HepG2 (cell line): ENCODE measurements around the gene TCF7L2. TPM values are rescaled to one million over a fixed set of nuclear protein-coding genes. Genes with fewer than 3 reads are reported as not detected.

ENCODE experiments used
- ATAC-seq: fragments of 200-7000 bp; cut with Tn5 transposase; 3 replicates; pipeline ENCODE4 v1.9.1; 2020; ENCODE audit warnings: mild to moderate bottlenecking, moderate library complexity
- BruUV-seq: library from RNA; stranded (reverse); fragments of 400-500 nt; replicated peaks from 2 replicates; lab custom pipeline; 2021; lab: Mats Ljungman, UMichigan
- CTCF ChIA-PET: fragments of 300-600 bp; formaldehyde crosslinking; extraction: SDS; loops from one replicate; lab custom pipeline; 2021; ENCODE audit warnings: low total read pairs, inconsistent platforms, low intra/inter-chr PET ratio; lab: Yijun Ruan, JAX
- POLR2A ChIA-PET: fragments of 350-600 bp; sonication (Branson Sonifier 250); formaldehyde crosslinking; loops from one replicate; lab custom pipeline; 2020; ENCODE audit warnings: antibody characterized with exemption, inconsistent platforms; lab: Yijun Ruan, JAX
- DNase-seq: peaks from one replicate; pipeline ENCODE4 v3.0.0-alpha.2; 2015; ENCODE audit warnings: low spot score
- FAIRE-seq: peaks from 3 replicates; lab custom pipeline; 2011; peaks lifted over from hg19 to GRCh38; lab: Jason Lieb, UNC
- H2AFZ ChIP-seq: one replicate; pipeline ENCODE4 v1.6.1; 2011; ENCODE audit warnings: low read length, inconsistent platforms
- H3K27ac ChIP-seq: fragments of 300-600 bp; 3 replicates; pipeline ENCODE4 v1.8.0; 2011; ENCODE audit warnings: mixed run types, mild to moderate bottlenecking, mixed read lengths, low read length, inconsistent platforms; ENCODE audit not compliant: insufficient read depth; ENCODE audit errors: extremely low read length
- H3K27me3 ChIP-seq, 2 experiments: fragments of 200-600 bp in 1 of 2; 2 replicates in 1 of 2; 3 replicates in 1 of 2; pipeline versions ENCODE4 v1.6.0 to v1.8.0; 2011; ENCODE audit warnings: low read length in 2 of 2, mild to moderate bottlenecking in 2 of 2, moderate library complexity in 2 of 2, inconsistent platforms in 1 of 2; ENCODE audit not compliant: insufficient read depth in 2 of 2, control insufficient read depth in 1 of 2
- H3K36me3 ChIP-seq, 2 experiments: fragments of 200-600 bp in 1 of 2; replicated peaks in 1 of 2; 2 replicates in 1 of 2; 3 replicates in 1 of 2; pipeline versions ENCODE4 v1.5.1 to v1.8.0; 2011; ENCODE audit warnings: low read length in 2 of 2, inconsistent platforms in 1 of 2; ENCODE audit not compliant: insufficient read depth in 2 of 2, control insufficient read depth in 1 of 2
- H3K4me1 ChIP-seq: 2 replicates; pipeline ENCODE4 v1.5.1; 2012; ENCODE audit warnings: low read length, inconsistent platforms; ENCODE audit not compliant: insufficient read depth
- H3K4me2 ChIP-seq: 2 replicates; pipeline ENCODE4 v1.6.0; 2011; ENCODE audit warnings: low read depth, low read length, inconsistent platforms
- H3K4me3 ChIP-seq, 3 experiments: fragments of 200-600 bp in 1 of 3; sonication (generic), shearing (Covaris generic) in 1 of 3; replicated peaks in 1 of 3; 2 replicates each; pipeline ENCODE4 v1.5.1; 2011 to 2016; ENCODE audit warnings: low read length in 3 of 3, inconsistent platforms in 2 of 3, low read depth in 2 of 3, mild to moderate bottlenecking in 2 of 3, control low read depth in 1 of 3, mixed read lengths in 1 of 3; ENCODE audit not compliant: insufficient read depth in 1 of 3
- H3K79me2 ChIP-seq: one replicate; pipeline ENCODE4 v1.6.1; 2011; ENCODE audit warnings: low read length, inconsistent platforms; ENCODE audit not compliant: insufficient read depth
- H3K9ac ChIP-seq: 2 replicates; pipeline ENCODE4 v1.6.0; 2011; ENCODE audit warnings: mild to moderate bottlenecking, low read depth, low read length, inconsistent platforms; ENCODE audit not compliant: insufficient read depth
- H3K9me3 ChIP-seq: 2 replicates; pipeline ENCODE4 v1.5.1; 2012; ENCODE audit warnings: mild to moderate bottlenecking, low read length
- H4K20me1 ChIP-seq: 2 replicates; pipeline ENCODE4 v1.6.0; 2011; ENCODE audit warnings: inconsistent platforms, mild to moderate bottlenecking, low read length, moderate library complexity; ENCODE audit not compliant: insufficient read depth
- HOMEZ ChIP-seq: IDR thresholded peaks from 2 replicates; pipeline ENCODE4 v1.6.1; 2016; ENCODE audit warnings: low read depth
- NR2F1 ChIP-seq, 2 experiments: fragments of 450-650 bp in 1 of 2; formaldehyde crosslinking in 1 of 2; IDR thresholded peaks; 2 replicates each; pipeline versions ENCODE4 v1.5.0 to v1.6.1; 2016 to 2020; ENCODE audit warnings: mild to moderate bottlenecking in 1 of 2, missing compliant biosample characterization in 1 of 2, missing genetic modification reagents in 1 of 2, moderate library complexity in 1 of 2
- RBFOX2 ChIP-seq: fragments of 200-400 bp; formaldehyde crosslinking; IDR thresholded peaks from 2 replicates; pipeline ENCODE4 v1.6.1; 2017; ENCODE audit warnings: low read depth, mild to moderate bottlenecking, low read length
- ZNF225 ChIP-seq: sonication (generic); formaldehyde crosslinking; IDR thresholded peaks from 2 replicates; pipeline ENCODE4 v1.4.0; 2020; ENCODE audit warnings: mild to moderate bottlenecking, missing genetic modification reagents
- ZNF292 ChIP-seq: sonication (generic); formaldehyde crosslinking; IDR thresholded peaks from 2 replicates; pipeline ENCODE4 v1.8.1; 2022; ENCODE audit warnings: mild to moderate bottlenecking, low read depth, missing genetic modification reagents, borderline replicate concordance
- ZNF44 ChIP-seq: sonication (generic); formaldehyde crosslinking; IDR thresholded peaks from 2 replicates; pipeline ENCODE4 v1.5.1; 2020; ENCODE audit warnings: mild to moderate bottlenecking, missing genetic modification reagents
- ZNF687 ChIP-seq: sonication (generic); formaldehyde crosslinking; IDR thresholded peaks from 2 replicates; pipeline ENCODE4 v1.5.1; 2020; ENCODE audit warnings: mild to moderate bottlenecking, missing genetic modification reagents, moderate library complexity
- ZNF710 ChIP-seq: sonication (generic); formaldehyde crosslinking; IDR thresholded peaks from 2 replicates; pipeline ENCODE4 v1.5.0; 2020; ENCODE audit warnings: mild to moderate bottlenecking, missing genetic modification reagents, borderline replicate concordance
- ZNF737 ChIP-seq: sonication (generic); formaldehyde crosslinking; IDR thresholded peaks from 2 replicates; pipeline ENCODE4 v1.5.0; 2020; ENCODE audit warnings: missing genetic modification reagents, mild to moderate bottlenecking, borderline replicate concordance
- WGBS: methylation state at CpG from one replicate; pipeline ENCODE4 v1.1.6; 2017; ENCODE audit warnings: low lambda C conversion rate; 5-methylcytosine and 5-hydroxymethylcytosine counted together
- in situ Hi-C: cut with HindIII; loops from 2 replicates; pipeline ENCODE4 v1.10.0; 2017; ENCODE audit warnings: low pct_unique_long_range_greater_than_20kb; ENCODE audit not compliant: extremely low pct_ligation_motif_present
- intact Hi-C: fragments of 100-400 bp; cut with micrococcal nuclease; formaldehyde crosslinking; loops from one replicate; pipeline ENCODE4 v1.10.0; 2022; ENCODE audit not compliant: unreplicated experiment
- polyA plus RNA-seq, 8 experiments: library from polyadenylated mRNA; depleted of rRNA in 3 of 8; stranded (reverse) in 7 of 8; unstranded in 1 of 8; fragments of >200 nt; fragmentation: Illumina TruSeq in 4 of 8; extraction: Trizol in 4 of 8; gene quantifications; 2 replicates each; pipeline versions ENCODE4 v1.2.1 to v1.2.3, GENCODE V29; 2011 to 2016; ENCODE audit warnings: low read depth in 4 of 8, missing spikeins in 1 of 8, mixed read lengths in 1 of 8; ENCODE audit not compliant: insufficient read depth in 1 of 8
- total RNA-seq, 5 experiments: library from RNA; depleted of rRNA; stranded (reverse); fragments of >200 nt; fragmentation: Illumina TruSeq; extraction: Trizol; gene quantifications; 2 replicates each; pipeline ENCODE4 v1.2.3, GENCODE V29; 2016; ENCODE audit warnings: low read depth in 1 of 5

The TCF7L2 gene
- total and polyA plus RNA-seq, 2 of the 13 experiments (the other 11 are each of a cell fraction or from before 2014, with no cell fraction given), result 3.9 to 13.7 TPM

- Histone ChIP-seq H3K27me3 (no peaks in the 10 kb centered on the region), H3K4me1 (peaks cover 73% of the 10 kb centered on the region), H3K9ac (no peak overlapping the region), H3K79me2 (peaks cover 94% of the 10 kb centered on the region), H4K20me1 (peaks cover 92% of the 10 kb centered on the region), H2AFZ (no peak overlapping the region), H3K9me3 (no peaks in the 10 kb centered on the region), H3K4me2 (no peak overlapping the region), H3K36me3 (peaks cover 2 to 9% of the 10 kb centered on the region in 2 experiments; a peak in 4 of 5 replicates), H3K27ac (no peak overlapping the region), H3K4me3 (no peak overlapping the region)
- ChIA-PET CTCF (no interaction called here), POLR2A (no interaction called here)
- DNase-seq (no peak), FAIRE-seq (no peak), ATAC-seq (no peak)
- intact Hi-C loops (no loop called here), in situ Hi-C loops (no loop called here)
- TF ChIP-seq ZNF737 (no peak), ZNF687 (CRISPR knock-in tag) (no peak), NR2F1 (CRISPR knock-in tag; IDR thresholded peaks at IDR 0.05) (no peak), ZNF710 (CRISPR knock-in tag) (no peak), ZNF225 (CRISPR knock-in tag) (no peak), ZNF44 (no peak), HOMEZ (CRISPR knock-in tag) (no peak), RBFOX2 (no peak), ZNF292 (CRISPR knock-in tag) (no peak)
- 84% methylated on average over 1 of the region's 1 CpG for WGBS
- BruUV-seq, result no TSS peak
Observed at GRCh38 chr10:113031147-113031546, 81.1 kb downstream of the TCF7L2 start.
